Skeletal muscle satellite cell (primary cell): ENCODE results near the gene RET.

Source experiments
- H3K27me3 ChIP-seq: 2 replicates; pipeline ENCODE4 v1.7.0; 2013; ENCODE audit warnings: low read length; ENCODE audit not compliant: control insufficient read depth, insufficient read depth
- H3K36me3 ChIP-seq: 2 replicates; pipeline ENCODE4 v1.7.0; 2013; ENCODE audit warnings: mild to moderate bottlenecking, control low read depth, low read length; ENCODE audit not compliant: insufficient read depth
- H3K4me1 ChIP-seq: 2 replicates; pipeline ENCODE4 v1.7.0; 2013; ENCODE audit warnings: low read length; ENCODE audit not compliant: control insufficient read depth, insufficient read depth
- H3K4me2 ChIP-seq: 2 replicates; pipeline ENCODE4 v1.7.0; 2013; ENCODE audit warnings: mild to moderate bottlenecking, low read length
- H3K4me3 ChIP-seq: 2 replicates; pipeline ENCODE4 v1.7.0; 2013; ENCODE audit warnings: low read length
- H3K9ac ChIP-seq: 2 replicates; pipeline ENCODE4 v1.7.0; 2013; ENCODE audit warnings: mild to moderate bottlenecking, low read depth, low read length, moderate library complexity
- H3K9me3 ChIP-seq: replicated peaks from 2 replicates; pipeline ENCODE4 v1.7.0; 2013; ENCODE audit warnings: mild to moderate bottlenecking, control low read depth, low read length

RET gene

GRCh38 chr10:43066481-43066880 lies 10.4 kb upstream of the RET start:
- Histone ChIP-seq H3K4me2 (no peak overlapping the region), H3K4me3 (no peak overlapping the region), H3K36me3 (no peaks in the 10 kb centered on the region), H3K9ac (no peak overlapping the region), H3K4me1 (no peaks in the 10 kb centered on the region), H3K9me3 (no peaks in the 10 kb centered on the region), H3K27me3 (peaks cover 13% of the 10 kb centered on the region)

- Histone ChIP-seq H3K4me2 (no peak overlapping the region), H3K9ac (no peak overlapping the region), H3K4me1 (no peaks in the 10 kb centered on the region), H3K27me3 (peaks cover 16% of the 10 kb centered on the region), H3K36me3 (no peaks in the 10 kb centered on the region), H3K4me3 (no peak overlapping the region), H3K9me3 (no peaks in the 10 kb centered on the region)
These were observed 9.3 kb upstream of the RET start for GRCh38 chr10:43067391-43068135.

- no peaks in the 10 kb centered on the region for H3K9me3 ChIP-seq
- no peaks in the 10 kb centered on the region for H3K36me3 ChIP-seq
- H3K27me3 ChIP-seq = peaks cover 16% of the 10 kb centered on the region
- H3K4me3 ChIP-seq = no peak overlapping the region
- no peaks in the 10 kb centered on the region for H3K4me1 ChIP-seq
- no peak overlapping the region for H3K9ac ChIP-seq
- H3K4me2 ChIP-seq = no peak overlapping the region
These were observed 8.8 kb upstream of the RET start for GRCh38 chr10:43068136-43068395.

GRCh38 chr10:43068471-43069210 lies 8.2 kb upstream of the RET start:
- Histone ChIP-seq H3K4me2 (no peak overlapping the region), H3K9ac (no peak overlapping the region), H3K4me3 (no peak overlapping the region), H3K36me3 (no peaks in the 10 kb centered on the region), H3K27me3 (peaks cover 21% of the 10 kb centered on the region), H3K9me3 (no peaks in the 10 kb centered on the region), H3K4me1 (no peaks in the 10 kb centered on the region)

DNA sequence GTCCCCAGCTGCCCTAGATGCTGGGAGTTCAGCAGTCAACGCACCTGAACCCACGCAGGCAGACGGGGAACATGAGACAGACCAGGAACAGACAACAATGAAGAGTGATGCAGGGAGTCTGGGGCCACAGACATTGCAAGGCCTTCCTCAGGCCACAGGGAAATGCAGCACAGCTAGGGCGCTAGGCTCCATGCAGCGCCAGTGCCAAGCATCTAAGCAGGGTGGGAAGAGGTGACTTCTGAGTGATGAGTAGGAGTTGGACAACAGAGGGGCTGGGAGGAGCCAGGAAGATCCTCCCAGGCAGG lies 7.7 kb upstream of the RET start:
- no peaks in the 10 kb centered on the region for H3K9me3 ChIP-seq
- no peaks in the 10 kb centered on the region for H3K4me1 ChIP-seq
- H3K36me3 ChIP-seq = no peaks in the 10 kb centered on the region
- no peak overlapping the region for H3K4me2 ChIP-seq
- H3K27me3 ChIP-seq = peaks cover 27% of the 10 kb centered on the region
- H3K9ac ChIP-seq = no peak overlapping the region
- no peak overlapping the region for H3K4me3 ChIP-seq

- no peaks in the 10 kb centered on the region for H3K9me3 ChIP-seq
- H3K9ac ChIP-seq = no peak overlapping the region
- H3K4me2 ChIP-seq = no peak overlapping the region
- H3K27me3 ChIP-seq = peaks cover 27% of the 10 kb centered on the region
- no peaks in the 10 kb centered on the region for H3K4me1 ChIP-seq
- H3K4me3 ChIP-seq = no peak overlapping the region
- H3K36me3 ChIP-seq = no peaks in the 10 kb centered on the region
These were observed 7.3 kb upstream of the RET start for GRCh38 chr10:43069579-43069978.

GRCh38 chr10:43070121-43071085 lies 6.5 kb upstream of the RET start:
- H3K36me3 ChIP-seq = no peaks in the 10 kb centered on the region
- H3K27me3 ChIP-seq = peaks cover 33% of the 10 kb centered on the region
- H3K9me3 ChIP-seq = no peaks in the 10 kb centered on the region
- H3K4me3 ChIP-seq = no peak overlapping the region
- H3K9ac ChIP-seq = no peak overlapping the region
- no peak overlapping the region for H3K4me2 ChIP-seq
- no peaks in the 10 kb centered on the region for H3K4me1 ChIP-seq

- no peak overlapping the region for H3K4me2 ChIP-seq
- H3K4me3 ChIP-seq = no peak overlapping the region
- no peak overlapping the region for H3K9ac ChIP-seq
- H3K9me3 ChIP-seq = no peaks in the 10 kb centered on the region
- no peaks in the 10 kb centered on the region for H3K36me3 ChIP-seq
- peaks cover 42% of the 10 kb centered on the region for H3K27me3 ChIP-seq
- H3K4me1 ChIP-seq = peaks cover 2% of the 10 kb centered on the region
These were observed 4.8 kb upstream of the RET start for GRCh38 chr10:43071865-43072650.

GRCh38 chr10:43073191-43073590 lies 3.7 kb upstream of the RET start:
- Histone ChIP-seq H3K4me1 (peaks cover 4% of the 10 kb centered on the region), H3K36me3 (no peaks in the 10 kb centered on the region), H3K4me2 (no peak overlapping the region), H3K9me3 (no peaks in the 10 kb centered on the region), H3K4me3 (no peak overlapping the region), H3K27me3 (peaks cover 46% of the 10 kb centered on the region), H3K9ac (no peak overlapping the region)

DNA sequence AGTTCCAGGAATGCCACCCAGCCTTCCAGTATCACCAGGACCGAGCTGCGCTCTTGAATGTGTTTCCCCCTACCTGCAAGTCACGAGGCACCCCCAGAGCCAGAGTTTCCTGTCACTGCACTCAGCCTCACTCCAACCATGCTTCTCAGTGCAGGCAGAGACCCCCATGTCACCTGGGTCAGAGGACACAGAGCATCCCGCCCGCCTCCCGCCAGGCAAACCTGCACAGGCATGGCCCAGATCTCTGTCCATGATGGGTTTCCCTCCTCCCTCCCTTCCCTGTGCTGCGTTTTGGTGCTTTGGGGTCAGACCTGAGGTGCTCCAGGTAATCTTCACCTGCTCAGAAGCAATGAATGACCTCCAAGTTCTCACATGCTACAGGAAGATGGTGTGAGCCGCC lies 3.1 kb upstream of the RET start:
- Histone ChIP-seq H3K4me2 (no peak overlapping the region), H3K4me1 (peaks cover 4% of the 10 kb centered on the region), H3K36me3 (no peaks in the 10 kb centered on the region), H3K4me3 (no peak overlapping the region), H3K9me3 (no peaks in the 10 kb centered on the region), H3K9ac (no peak overlapping the region), H3K27me3 (peaks cover 51% of the 10 kb centered on the region)

DNA sequence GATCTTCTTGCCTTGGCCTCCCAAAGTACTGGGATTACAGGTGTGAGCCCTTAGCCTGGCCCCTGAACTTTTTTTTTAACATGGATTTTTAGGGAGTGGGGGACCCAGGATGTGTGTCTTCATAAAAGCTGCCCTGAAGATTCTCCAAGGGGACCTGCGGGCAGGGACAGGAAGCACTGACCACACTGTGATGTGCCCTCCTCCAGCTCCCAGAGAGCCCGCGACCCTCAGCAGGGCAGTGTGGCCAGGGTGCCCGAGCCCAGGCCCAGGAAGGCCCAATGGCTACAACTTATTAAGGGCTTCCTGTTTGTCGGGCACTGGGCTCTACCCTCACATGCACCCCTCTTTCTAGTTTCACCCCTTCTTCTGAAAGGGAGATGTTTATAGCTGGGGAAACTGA lies 2.5 kb upstream of the RET start:
- Histone ChIP-seq H3K4me1 (peaks cover 4% of the 10 kb centered on the region), H3K4me3 (no peak overlapping the region), H3K36me3 (no peaks in the 10 kb centered on the region), H3K4me2 (no peak overlapping the region), H3K9ac (no peak overlapping the region), H3K9me3 (no peaks in the 10 kb centered on the region), H3K27me3 (peaks cover 53% of the 10 kb centered on the region)
